ELF-1 (cell line): ENCODE results near the gene PRKCA.
A peak's percentile ranks its signal among the peaks of the same experiment; 100 is the strongest.

Source experiments
- DNase-seq: peaks from one replicate; pipeline ENCODE4 v3.0.0-alpha.2; 2016; ENCODE audit warnings: low read depth, low spot score

Gene PRKCA

DNA sequence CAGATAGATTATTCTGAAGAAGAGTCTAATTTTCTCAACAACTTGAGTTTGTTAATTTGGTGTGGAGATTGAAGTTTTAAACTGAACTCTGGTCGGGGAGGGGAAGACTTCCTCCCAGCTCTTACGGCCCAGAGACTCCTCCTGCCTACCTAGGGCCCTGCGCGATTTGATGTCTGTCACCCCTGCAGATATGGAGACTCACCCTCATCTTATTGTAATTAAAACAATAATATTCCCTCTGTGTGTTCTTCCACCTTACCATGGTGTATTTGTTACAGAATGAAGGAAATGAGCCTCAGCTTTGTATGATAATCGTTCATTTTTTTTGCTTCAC, 348.1 kb downstream of the PRKCA start:
- no peak for DNase-seq

DNA sequence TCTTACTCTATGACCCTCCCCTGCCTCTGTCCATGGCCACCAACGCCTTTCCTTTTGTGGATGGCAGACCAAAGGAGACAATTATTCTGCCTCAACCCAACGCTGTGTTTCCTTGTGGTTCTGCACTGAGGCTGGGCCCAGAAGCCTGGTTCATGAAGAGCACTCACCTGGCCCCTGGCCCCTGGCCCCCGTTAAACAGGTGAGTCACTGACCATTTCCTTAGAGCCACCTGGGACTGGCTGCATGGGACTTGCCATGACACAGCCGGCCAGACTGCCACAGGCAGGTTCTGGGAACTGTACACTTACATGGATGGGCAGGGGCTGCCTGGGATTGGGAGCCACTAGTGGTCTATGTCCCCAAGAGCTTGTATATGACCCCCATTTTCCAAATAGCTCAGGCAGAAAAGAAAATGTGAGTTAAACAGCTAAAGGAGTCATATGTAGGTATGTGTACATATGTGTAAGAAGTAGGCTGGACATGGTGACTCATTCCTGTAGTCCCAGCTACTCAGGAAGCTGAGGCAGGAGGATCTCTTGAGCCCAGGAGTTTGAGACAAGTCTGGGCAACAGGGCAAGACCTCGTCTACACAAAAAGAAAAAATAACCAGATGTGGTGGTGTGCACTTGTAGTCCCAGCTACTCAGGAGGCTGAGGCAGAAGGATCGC, 350.6 kb downstream of the PRKCA start:
- no peak for DNase-seq

DNA sequence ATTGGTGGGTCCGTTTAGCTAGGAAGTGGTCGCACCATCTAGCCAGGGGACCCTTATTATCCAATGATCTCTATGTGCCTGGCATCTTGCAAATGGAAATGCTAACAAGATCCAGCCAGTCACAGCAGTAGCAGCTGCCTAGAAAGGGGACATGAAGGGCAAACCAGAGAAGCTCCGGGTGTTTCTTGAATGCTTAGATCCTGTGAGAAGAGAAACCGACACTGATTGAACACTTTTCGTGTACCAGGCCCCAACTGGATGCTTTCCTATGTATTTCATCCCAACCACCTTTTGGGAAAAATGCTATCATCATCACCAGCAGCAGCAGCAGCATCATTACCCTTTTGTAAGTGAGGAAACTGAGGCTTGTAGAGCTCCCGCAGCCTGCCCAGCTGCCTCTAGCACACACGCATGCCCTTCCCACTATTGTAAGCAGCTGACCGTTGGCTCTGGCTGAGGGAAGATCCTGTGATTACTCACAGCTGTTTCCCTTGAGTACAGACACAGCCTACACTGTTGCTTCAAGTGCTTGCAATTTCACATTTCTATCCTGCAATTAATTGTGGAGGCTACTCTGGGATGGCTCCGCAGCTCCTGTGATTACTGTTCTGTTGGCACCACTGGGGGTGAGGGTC, 351.8 kb downstream of the PRKCA start:
- no peak for DNase-seq

DNA sequence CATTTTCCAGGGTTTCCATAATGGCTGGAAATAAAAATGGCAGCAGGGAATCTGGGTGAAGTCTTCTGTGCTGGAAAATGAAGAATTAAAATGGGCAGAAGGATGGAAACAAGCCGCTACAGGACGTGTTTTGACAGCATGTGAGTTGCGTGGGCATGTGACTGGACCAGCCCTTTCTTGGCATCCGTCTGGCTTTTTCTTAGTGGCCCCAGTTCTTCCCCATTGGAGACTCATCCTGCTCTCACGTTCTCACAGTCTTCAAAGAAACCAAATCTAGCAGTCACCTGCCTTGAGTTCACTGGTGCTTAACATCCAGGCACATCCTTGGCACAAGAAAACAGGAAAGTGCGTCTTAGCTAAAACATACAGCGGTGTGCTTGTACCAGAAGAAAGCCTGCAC, 352.4 kb downstream of the PRKCA start:
- DNase-seq, result no peak

DNA sequence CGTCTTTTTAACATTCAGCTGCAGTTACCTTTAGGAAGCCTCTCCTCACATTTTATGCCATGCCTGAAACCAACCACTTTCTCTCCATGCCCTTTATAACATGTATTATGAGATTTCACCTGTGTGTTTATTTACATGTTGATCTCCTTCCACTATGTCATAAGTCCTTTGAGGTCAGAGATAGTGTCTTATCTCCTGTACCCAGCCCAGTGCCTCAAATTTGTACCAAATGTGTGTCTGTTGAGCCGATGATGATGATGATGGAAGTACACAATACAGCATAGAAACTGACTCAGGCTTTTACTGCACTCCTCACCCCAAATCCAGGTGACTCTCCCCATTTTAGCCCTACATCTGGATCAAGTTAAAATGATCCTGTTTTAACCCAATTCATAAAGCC, 353.0 kb downstream of the PRKCA start:
- no peak for DNase-seq

DNA sequence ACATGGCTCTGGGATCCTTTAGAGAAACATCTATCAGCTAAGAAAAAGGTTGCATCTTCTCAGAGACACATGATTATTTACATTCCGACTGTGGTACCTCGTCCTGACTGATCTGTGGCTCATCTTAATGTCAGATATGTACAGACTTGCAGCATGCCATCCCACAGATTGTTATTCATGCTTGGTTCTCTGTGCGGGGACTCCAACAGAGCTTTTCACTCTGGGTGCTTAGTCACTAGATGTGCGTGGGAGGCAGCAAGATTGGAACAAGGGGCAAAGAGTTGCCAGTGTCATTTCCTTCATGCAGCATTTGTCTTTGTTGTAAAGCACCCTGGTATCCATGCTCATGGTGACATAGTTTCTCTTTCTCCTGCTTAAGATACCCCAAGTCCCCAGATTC, 353.4 kb downstream of the PRKCA start:
- no peak for DNase-seq

DNA sequence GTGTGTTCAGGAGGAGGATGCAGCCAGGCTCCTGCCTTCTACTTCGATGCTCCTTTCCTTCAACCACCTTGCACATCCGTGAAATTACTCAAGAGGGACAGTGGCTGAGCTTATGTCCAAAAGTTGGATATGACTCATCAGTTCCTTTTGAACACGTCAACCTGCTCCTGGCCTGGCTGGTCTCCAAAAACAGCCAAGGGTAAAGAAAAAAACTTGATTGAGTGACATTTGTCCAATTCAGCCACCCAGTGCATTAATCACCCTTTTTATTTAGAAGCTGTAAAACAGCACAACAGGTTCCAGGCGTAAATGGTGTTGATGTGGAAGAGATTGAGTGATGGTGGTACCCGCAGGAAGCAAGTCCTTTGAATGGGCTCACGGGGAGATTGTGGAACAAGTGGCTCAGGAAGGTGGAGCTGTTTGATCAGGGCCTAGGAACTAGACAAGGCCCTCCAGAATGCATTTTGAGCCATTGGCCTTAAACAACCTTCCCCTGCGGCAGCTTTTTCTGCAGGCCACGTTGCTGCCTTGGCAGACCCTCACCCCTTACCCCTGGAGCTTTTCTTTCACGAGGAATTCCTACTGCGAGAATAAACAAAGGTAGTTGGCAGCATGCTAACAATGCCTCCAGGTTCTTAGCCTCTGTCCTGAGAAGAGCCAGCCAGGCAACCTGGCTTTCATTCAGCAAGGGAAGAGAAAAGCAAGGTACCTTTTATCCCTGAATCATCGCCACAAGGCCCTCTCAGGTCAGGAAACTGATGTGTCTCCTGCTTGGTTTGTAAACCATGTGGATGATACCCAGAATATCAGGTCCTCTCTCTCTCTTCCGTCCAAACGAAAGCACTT, 359.2 kb downstream of the PRKCA start:
- peak; percentile 47 for DNase-seq

DNA sequence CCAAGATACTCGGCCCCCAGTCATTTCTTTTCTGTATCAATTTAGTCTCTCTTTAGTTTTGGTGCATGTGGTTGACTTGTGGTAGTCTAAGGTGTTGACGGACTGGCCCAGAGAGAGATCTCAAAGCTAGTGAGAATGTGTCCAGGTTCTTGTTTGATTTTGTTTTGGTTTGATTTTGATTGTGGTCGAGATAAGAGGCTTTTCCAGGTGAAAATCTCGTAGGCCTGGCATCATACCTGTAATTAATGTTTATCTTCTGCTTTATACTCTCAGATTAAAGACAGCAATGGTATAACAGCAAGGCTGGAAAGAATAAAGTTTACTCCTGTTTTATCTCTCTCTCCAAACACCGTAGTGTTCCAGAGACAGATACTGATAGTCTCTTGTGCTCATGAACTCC, 360.1 kb downstream of the PRKCA start:
- no peak for DNase-seq

DNA sequence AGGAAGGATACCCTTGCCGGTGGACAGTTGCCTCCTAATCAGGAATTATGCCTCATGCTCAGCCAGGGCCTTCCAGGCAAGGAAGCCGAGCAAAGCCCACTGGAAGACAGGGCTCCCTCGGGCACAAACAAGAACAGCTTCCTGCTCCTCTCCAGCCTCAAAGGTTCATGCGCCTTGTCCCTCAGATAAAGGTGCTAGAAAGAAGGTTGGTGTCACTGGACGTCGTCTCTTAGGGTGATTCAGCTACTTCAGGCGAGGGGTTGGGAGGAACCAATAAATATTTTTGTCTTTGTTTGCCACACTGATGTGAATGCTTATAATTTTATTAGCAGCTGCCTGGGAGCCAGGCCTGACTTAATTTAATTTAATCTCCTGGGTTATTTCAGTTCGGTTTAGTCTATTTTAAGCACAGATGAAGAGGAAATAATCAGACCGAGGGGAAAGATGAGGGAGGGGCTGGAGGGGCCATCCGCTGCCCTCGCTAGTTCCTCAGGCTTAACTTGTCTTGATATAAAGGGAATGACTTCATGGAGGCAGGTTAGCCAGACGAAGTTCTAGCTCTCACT, 360.7 kb downstream of the PRKCA start:
- no peak for DNase-seq

DNA sequence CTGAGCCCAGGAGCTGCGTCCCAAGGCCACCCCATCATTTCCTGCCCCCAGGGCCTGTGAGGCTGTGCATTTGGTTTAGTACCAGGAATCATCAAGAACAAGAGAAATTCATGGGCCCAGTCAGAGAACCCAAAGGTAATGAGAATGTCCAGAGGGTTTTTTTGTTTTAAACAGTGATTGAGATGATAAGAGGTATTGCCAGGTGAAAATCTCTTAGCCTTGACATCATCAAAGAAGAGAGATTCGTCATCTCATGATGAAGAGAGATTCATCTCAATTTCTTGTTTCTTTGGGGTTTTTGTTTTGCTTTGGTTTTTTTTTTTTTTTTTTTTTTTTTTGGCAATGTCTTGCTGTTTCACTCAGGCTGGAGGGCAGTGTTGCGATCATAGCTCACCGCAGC, 361.9 kb downstream of the PRKCA start:
- no peak for DNase-seq

DNA sequence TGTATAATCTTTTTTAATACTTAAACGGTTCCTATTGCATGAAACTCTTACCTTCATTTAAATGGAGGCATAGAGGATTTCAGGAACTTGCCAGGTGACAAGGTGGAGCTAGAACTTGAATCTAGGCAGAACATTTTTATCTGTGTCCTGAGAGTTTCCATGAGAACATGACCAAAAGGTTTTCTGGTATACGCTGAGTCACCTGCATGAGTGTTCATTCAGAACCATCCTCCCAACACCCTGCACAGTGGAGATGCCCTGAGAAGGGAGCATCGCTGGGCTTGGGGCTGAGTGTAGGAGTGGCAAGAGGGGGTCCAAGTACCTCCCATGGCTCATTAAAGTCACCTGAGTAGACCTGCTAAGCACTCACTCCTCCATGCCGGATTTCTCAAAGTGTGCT, 362.8 kb downstream of the PRKCA start:
- DNase-seq, result no peak

DNA sequence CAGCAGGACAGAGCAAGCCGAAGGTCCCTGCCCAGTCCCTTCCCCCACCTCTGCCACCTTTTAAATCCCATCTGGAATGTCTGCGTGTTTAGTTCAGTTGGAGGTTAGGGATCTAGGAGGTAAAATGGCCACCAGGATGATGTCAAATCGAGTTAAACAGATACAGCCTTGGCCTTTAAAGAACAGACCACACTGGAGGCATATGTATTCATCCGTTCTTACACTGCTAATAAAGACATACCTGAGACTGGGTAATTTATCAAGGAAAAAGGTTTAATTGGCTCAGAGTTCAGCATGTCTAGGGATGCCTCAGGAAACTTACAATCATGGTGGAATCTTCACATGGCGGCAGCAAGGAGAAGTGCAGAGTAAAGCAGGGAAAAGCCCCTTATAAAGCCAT, 364.7 kb downstream of the PRKCA start:
- DNase-seq, result no peak

DNA sequence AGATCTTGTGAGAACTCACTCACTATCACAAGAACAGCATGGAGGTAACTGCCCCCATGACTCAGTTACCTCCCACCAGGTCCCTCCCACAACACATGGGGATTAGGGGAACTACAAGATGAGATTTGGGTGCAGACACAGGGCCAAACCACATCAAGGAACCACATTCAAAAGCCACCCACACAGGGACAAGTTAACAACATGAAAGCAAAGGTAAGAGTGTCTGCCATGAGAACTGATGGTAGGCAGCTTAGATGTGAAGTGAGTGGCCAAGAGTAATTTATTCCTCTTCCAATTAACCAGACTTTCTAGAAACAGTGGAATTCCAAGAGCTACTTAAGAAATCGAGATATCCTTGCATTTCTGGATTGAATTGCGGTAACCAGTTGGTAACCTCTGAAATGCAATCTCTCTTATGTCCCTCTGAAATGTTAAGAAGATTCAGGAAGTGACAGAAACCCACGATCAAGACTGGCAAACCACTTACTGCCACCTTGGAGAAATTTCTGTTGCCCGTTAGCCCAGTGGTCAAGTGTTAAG, 365.1 kb downstream of the PRKCA start:
- DNase-seq, result no peak

DNA sequence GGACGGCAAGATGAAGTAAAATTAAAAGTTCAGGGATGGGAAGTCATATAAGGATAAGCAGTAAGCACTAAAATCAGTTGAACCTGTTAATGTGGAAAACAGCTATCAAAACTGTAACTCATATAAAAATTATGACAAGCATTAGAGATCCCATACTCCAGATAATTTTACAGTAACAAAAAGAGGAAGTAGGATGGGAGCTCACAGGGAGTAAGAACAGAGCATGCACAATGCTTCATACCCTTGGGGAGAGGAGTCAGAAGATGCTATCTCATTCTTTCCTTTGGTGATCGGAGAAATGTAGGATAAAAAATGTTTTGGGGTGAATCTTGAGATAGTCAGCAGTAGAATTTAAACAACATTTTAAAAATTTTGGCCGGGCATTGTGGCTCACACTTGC, 367.8 kb downstream of the PRKCA start:
- DNase-seq, result no peak

DNA sequence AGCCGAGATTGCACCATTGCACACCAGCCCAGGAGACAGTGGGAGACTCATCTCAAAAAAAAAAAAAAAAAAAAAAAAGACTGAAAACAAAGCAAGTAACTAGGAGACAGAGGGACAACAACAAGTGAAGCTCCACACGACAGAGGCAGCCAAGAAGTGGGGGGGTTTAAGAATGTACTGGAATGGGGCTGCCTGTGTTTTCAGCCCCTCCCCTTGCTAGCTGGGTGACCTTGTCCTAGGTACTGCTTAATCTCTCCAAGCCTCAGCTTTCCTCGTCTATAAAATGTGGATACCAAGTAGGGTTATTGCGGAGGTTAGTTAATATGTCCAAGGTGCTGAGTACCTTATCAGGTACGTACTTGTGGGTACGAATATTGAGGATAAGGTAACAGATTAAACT, 368.7 kb downstream of the PRKCA start:
- no peak for DNase-seq

DNA sequence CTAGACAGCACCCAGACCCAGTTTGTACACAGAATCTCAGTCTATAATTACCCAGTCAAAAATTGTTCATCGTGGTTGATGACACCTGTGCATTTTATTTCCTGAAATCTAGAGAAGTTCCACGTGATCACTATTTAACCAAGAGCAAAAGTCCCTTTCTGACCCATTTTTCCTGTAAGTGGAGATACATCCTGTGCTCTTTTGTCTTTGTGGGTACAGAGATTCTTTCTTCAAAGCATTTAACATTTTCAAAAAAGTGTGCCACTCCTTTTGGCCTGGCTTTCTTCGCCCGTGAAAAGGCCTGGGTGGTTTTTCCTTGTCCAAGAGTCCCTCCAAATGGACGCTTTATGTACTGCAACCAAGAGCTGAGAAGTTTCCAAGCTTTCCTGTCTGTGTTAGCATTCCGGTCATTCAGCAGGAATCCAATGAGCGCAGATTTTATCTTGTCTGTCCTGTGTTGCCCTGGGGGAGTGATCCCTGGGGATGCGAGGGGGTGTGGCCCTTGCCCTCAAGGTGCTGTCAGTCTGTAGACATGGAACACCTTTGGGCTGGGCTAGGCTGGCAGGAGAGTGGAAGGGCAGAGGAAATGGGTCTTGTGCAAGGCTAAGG, 371.4 kb downstream of the PRKCA start:
- peak; percentile 86 for DNase-seq

DNA sequence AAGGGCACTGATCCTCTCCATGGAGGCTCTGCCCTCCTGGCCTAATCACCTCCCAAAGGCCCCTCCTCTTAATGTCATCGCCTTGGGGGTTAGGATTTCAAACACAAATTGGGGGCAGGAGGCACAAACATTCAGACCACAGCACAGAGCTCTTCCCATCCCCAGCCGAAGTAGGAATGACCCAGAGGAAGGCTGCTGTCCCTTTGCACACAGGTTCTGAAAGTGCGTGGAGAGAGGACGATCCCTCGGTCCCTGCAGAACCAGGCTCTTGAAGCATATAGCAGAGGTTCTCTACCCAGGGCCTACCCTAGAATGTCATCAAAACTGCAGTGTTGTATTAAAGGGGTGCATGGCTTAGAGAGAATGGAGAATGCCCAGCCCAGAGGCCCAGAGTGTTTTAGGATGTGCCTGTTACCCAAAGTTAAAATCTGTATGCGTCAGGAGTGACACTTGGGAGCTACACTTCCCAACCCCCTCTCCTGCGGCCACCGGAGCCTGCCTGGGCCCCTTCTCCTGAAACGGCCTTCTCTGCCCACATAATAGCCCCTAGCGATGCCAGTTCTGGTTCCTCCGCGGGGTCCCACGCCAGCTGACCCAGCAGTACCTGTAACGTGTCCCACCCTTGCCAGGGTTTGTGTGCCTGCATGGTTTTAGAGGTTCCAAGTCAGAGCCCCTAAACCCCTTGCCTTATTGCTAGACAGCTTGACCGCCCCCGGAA, 373.0 kb downstream of the PRKCA start:
- peak; percentile 36 for DNase-seq

DNA sequence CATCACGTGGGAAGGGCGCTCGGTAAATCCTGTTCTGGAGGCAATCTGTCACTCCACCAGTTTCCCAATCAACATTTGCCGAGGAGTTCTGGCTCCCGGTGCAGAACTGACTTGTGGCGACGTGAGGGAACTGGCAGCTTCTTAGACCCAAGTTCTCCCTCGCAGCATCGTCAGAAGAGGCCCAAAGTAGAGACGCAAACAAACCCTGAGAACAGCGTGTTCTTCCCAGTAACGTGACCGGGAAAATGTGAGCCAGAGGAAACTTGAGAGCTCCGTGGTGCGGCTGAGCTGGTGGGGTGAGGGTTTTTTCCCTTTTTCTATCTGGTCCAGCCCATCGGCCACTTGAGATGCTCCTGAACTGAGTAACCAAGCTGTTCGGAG, 373.6 kb downstream of the PRKCA start:
- no peak for DNase-seq

DNA sequence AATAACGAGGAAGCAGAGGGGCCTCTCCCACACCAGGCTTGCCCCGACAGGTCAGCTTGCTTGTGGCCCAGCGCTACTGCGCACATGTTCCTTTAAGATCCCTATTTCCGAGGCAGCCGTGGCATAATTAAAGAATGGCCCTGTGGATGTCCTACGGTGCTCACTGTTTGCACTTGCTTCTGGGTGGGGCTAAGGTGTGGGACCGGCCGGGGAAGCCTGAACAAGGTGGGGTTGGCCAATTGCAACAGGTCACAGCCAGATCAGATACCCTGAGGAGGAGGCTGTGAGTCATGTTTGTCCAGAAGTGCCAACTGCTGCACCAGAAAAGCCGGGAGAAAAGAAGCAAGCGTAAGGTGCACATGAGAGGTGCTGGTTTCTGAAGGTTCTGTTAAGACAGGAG, 374.0 kb downstream of the PRKCA start:
- no peak for DNase-seq

DNA sequence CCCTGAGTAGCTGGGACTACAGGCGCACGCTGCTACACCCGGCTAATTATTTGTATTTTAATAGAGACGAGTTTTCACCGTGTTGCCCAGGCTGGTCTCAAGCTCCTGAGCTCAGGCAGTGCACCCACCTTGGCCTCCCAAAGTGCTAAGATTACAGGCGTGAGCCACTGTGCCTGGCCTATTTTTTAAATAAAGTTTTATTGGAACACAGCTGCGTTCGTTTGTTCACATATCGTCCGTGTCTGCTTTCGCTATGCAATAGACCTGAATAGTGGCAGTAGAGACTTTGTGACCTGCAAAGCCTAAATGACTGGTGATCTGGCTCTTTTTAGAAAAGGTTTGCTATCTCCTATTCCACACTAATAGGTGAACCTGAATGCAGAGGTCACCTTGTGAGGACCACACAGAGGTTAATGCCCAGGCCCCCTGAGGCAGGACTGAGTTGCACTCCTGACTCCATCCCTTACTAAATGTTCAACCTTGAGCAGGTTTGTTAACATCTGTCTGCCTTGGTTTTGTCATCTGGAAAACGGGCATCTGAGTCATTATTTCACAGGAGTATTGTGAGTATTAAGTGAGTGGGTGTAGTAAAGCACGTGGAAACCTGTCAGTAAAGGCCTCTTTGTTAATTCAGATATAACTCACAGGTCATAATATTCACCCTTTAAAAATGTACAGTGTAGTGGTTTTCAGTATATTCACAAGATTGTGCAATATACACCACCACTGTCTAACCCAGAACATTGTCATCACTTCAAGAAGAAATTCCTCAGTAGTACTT, 375.0 kb downstream of the PRKCA start:
- no peak for DNase-seq

DNA sequence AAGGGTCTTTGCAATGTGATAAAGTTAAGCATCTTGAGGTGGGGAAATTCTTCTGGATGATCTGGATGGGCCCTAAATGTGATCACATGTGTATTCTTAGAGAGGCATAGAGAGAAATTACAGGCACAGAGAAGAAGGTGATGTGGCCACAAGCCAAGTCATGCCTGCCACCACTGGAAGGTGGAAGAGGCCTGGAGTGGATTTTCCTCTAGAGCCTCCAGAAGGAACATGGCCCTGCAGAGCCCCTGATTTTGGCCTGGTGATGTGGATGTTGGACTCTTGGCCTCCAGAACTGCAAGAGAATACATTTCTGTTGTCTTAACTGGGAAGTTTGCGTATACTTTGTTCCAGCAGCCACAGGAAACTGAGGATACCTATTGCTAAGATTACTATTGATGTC, 375.6 kb downstream of the PRKCA start:
- no peak for DNase-seq
